ENCODE results near the gene UIMC1.

Gene UIMC1

GRCh38 chr5:176901260-176902101 lies 105.1 kb downstream of the UIMC1 start:
- no peak overlapping the region for H3K4me3 ChIP-seq (replicated peaks in 1 of 2; ENCODE audit: low read depth in 2 of 2, low read length in 2 of 2)
- peak in 1 of 2 donors; percentile 8 for DNase-seq (ENCODE audit: low read depth in 2 of 2)
- TF ChIP-seq CTCF (IDR thresholded peaks at IDR 0.05; ENCODE audit: low read depth, low read length) = no peak

- TF ChIP-seq CTCF (IDR thresholded peaks at IDR 0.05; ENCODE audit: low read depth, low read length) = no peak
- no peak for DNase-seq (ENCODE audit: low read depth in 2 of 2)
- H3K4me3 ChIP-seq (replicated peaks in 1 of 2; ENCODE audit: low read depth in 2 of 2, low read length in 2 of 2) = no peak overlapping the region
These were observed 105.8 kb downstream of the UIMC1 start for GRCh38 chr5:176900780-176901204.

GRCh38 chr5:176899946-176900779 lies 106.4 kb downstream of the UIMC1 start:
- no peak overlapping the region for H3K4me3 ChIP-seq (replicated peaks in 1 of 2; ENCODE audit: low read depth in 2 of 2, low read length in 2 of 2)
- DNase-seq (ENCODE audit: low read depth in 2 of 2) = no peak
- no peak for TF ChIP-seq CTCF (IDR thresholded peaks at IDR 0.05; ENCODE audit: low read depth, low read length)

- no peak within 1 kb of the TSS for H3K4me3 ChIP-seq (replicated peaks in 1 of 2; ENCODE audit: low read depth in 2 of 2, low read length in 2 of 2)
- no peak for DNase-seq (ENCODE audit: low read depth in 2 of 2)
- no peak for TF ChIP-seq CTCF (IDR thresholded peaks at IDR 0.05; ENCODE audit: low read depth, low read length)
These were observed 107.2 kb downstream of the UIMC1 start, which contains the start of gene HK3 for GRCh38 chr5:176899296-176899891. Gene HK3 (minus strand): TSS chr5:176899346. CDS start chr5:176896159, 3,187 bp downstream.

GRCh38 chr5:176897263-176897662 lies 109.3 kb downstream of the UIMC1 start:
- no peak for TF ChIP-seq CTCF (IDR thresholded peaks at IDR 0.05; ENCODE audit: low read depth, low read length)
- peak in 1 of 2 donors; percentile 11 for DNase-seq (ENCODE audit: low read depth in 2 of 2)
- H3K4me3 ChIP-seq (replicated peaks in 1 of 2; ENCODE audit: low read depth in 2 of 2, low read length in 2 of 2) = no peak overlapping the region

GRCh38 chr5:176895831-176896230 lies 110.7 kb downstream of the UIMC1 start:
- no peak overlapping the region for H3K4me3 ChIP-seq (replicated peaks in 1 of 2; ENCODE audit: low read depth in 2 of 2, low read length in 2 of 2)
- DNase-seq (ENCODE audit: low read depth in 2 of 2) = no peak
- TF ChIP-seq CTCF (IDR thresholded peaks at IDR 0.05; ENCODE audit: low read depth, low read length) = no peak

Data from cardiac fibroblast (primary cell).